ENCODE measurements around the gene TMEM176B.

Gene TMEM176B

DNA sequence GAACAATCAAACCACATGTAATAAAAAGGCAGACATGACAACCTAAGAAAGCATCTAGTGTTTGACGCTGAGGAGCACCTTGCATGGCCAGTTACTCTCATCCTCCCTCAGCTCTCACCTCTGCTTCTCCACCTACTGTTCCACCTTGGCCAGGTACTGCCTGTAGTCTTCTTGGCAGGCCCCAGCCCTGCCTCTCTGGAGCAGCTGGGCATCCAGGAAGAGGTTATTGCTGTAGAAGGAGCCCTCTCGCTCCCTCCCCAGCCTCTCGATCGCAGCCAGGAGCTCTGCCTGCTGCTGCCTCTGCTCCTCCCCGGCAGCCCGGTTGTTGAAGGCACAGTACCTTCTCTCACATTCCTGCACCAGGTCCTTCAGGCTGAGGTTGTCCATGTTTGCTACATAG lies 53.2 kb downstream of the TMEM176B start:
- DNase-seq, result no peak

GRCh38 chr7:150745876-150746275 lies 54.3 kb downstream of the TMEM176B start:
- no peak for DNase-seq

DNA sequence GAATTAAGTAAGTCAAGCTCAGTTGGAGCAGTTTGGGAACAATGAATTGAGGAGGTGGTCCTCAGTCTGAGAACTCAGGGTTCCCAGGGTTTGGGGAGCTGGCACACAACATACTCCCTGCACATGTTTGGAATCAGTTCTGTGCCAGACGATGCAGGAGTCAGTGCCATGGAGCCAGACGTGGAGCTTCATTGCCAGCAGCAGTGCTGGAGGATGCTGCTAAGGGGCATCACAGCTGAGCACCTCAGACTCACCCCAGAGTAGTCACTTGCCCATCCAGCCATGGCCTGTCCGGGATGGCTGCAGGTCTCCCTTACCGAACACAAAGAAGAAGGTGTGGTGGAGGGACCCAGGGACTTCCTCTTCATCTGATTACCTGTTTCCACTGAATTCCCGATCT lies 55.1 kb downstream of the TMEM176B start:
- no peak for DNase-seq

GRCh38 chr7:150744041-150744656 lies 56.0 kb downstream of the TMEM176B start:
- DNase-seq, result no peak

- DNase-seq, result no peak
Observed at GRCh38 chr7:150742286-150742968, 57.7 kb downstream of the TMEM176B start.

Data from activated naive CD4-positive, alpha-beta T cell (primary cell).